ENCODE data around the gene GNA12.

DNA sequence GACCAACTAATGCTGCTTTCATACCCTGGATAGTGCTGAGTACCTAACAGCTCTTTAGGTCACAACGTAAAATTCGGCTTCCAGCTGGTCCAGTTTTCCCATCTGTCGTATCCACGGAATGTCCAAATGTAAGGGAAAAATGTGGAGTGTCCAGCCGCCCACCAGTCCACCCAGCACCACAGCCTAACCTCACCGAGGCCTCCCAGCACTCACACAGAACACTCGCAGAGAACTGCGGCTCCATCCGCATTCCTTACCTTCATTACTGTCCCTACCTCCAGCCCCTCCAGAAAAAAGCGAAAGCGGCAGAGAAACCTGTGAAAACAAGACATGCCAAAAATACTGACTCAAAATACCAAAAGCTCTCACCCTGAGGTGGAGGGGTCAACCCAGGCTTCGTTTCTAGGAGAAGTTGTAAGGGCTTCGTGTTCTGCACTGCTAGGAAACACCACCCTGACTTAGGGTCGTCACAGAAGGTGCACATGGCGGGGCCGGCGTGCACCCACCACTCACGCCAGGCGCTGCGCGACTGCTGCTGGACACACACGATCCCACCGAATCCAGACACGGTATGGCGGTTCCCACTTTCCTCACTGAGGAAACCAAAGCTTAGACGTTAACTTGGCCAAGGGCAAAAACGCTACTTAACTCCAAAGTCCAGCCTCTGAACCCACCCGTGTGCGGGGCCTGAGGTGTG is 82.2 kb downstream of the GNA12 start:
- TF ChIP-seq, protein P1, sequence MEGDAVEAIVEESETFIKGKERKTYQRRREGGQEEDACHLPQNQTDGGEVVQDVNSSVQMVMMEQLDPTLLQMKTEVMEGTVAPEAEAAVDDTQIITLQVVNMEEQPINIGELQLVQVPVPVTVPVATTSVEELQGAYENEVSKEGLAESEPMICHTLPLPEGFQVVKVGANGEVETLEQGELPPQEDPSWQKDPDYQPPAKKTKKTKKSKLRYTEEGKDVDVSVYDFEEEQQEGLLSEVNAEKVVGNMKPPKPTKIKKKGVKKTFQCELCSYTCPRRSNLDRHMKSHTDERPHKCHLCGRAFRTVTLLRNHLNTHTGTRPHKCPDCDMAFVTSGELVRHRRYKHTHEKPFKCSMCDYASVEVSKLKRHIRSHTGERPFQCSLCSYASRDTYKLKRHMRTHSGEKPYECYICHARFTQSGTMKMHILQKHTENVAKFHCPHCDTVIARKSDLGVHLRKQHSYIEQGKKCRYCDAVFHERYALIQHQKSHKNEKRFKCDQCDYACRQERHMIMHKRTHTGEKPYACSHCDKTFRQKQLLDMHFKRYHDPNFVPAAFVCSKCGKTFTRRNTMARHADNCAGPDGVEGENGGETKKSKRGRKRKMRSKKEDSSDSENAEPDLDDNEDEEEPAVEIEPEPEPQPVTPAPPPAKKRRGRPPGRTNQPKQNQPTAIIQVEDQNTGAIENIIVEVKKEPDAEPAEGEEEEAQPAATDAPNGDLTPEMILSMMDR (IDR thresholded peaks at IDR 0.05), result no peak
- no peak for TF ChIP-seq POLR2A (IDR thresholded peaks at IDR 0.05)
